ENCODE results near the gene CYBC1. TPM values are rescaled to one million over a fixed set of nuclear protein-coding genes. Genes with fewer than 3 reads are reported as not detected.

The CYBC1 gene
- total RNA-seq, 2 donors from 2014 or later = 42.1 to 43.6 TPM

GRCh38 chr17:82440469-82440981 lies 10.0 kb downstream of the CYBC1 start:
- no peak for DNase-seq
- peak in 1 of 2 donors; percentile 5 for ATAC-seq
- intact Hi-C loops (cut with DNase I) = no loop called here

- no peak for ATAC-seq
- no peak for DNase-seq
- intact Hi-C loops (cut with DNase I) = no loop called here
Observed at GRCh38 chr17:82439829-82440365, 10.7 kb downstream of the CYBC1 start.

- no peak for DNase-seq
- ATAC-seq = no peak
- intact Hi-C loops (cut with DNase I) = no loop called here
Observed at GRCh38 chr17:82439194-82439828, 11.2 kb downstream of the CYBC1 start.

GRCh38 chr17:82438401-82439193 lies 12.0 kb downstream of the CYBC1 start:
- ATAC-seq (no peak), DNase-seq (no peak)
- intact Hi-C loops (cut with DNase I) = no loop called here

GRCh38 chr17:82437325-82437668 lies 13.3 kb downstream of the CYBC1 start:
- ATAC-seq (no peak), DNase-seq (no peak)
- intact Hi-C loops (cut with DNase I) = no loop called here

- DNase-seq (no peak), ATAC-seq (no peak)
- intact Hi-C loops (cut with DNase I) = no loop called here
Observed at GRCh38 chr17:82436601-82437324, 13.8 kb downstream of the CYBC1 start.

- no peak for ATAC-seq
- intact Hi-C loops (cut with DNase I) = no loop called here
Observed at GRCh38 chr17:82435601-82436583, 14.7 kb downstream of the CYBC1 start.

GRCh38 chr17:82435103-82435502 lies 15.4 kb downstream of the CYBC1 start:
- intact Hi-C loops (cut with DNase I) = no loop called here
- DNase-seq (no peak), ATAC-seq (no peak)

More at GRCh38 chr17:82435601-82436583, 14.7 kb downstream of the CYBC1 start:
- DNase-seq = no peak

- no peak for DNase-seq
- no peak for ATAC-seq
- intact Hi-C loops (cut with DNase I) = no loop called here
Observed at GRCh38 chr17:82434216-82434565, 16.4 kb downstream of the CYBC1 start.

- no peak for ATAC-seq
- no peak for DNase-seq
- intact Hi-C loops (cut with DNase I) = no loop called here
Observed at GRCh38 chr17:82433560-82434215, 16.9 kb downstream of the CYBC1 start.

- ATAC-seq (no peak), DNase-seq (no peak)
- intact Hi-C loops (cut with DNase I) = no loop called here
Observed at GRCh38 chr17:82432017-82432416, 18.5 kb downstream of the CYBC1 start.

- no peak for ATAC-seq
- intact Hi-C loops (cut with DNase I) = no loop called here
- no peak for DNase-seq
Observed at GRCh38 chr17:82429824-82430223, 20.7 kb downstream of the CYBC1 start.

GRCh38 chr17:82428546-82428945 lies 22.0 kb downstream of the CYBC1 start:
- intact Hi-C loops (cut with DNase I) = no loop called here
- no peak for ATAC-seq
- DNase-seq = no peak

GRCh38 chr17:82424863-82425159 lies 25.7 kb downstream of the CYBC1 start:
- no peak for DNase-seq
- intact Hi-C loops (cut with DNase I) = no loop called here
- ATAC-seq = no peak

- ATAC-seq (peak in 1 of 2 donors; percentile 27), DNase-seq (no peak)
- intact Hi-C loops (cut with DNase I) = no loop called here
Observed at GRCh38 chr17:82424001-82424862, 26.3 kb downstream of the CYBC1 start.

- DNase-seq (no peak), ATAC-seq (no peak)
- intact Hi-C loops (cut with DNase I) = no loop called here
Observed at GRCh38 chr17:82419540-82419939, 31.0 kb downstream of the CYBC1 start.

All from left cardiac atrium (tissue), 4 donors.